ENCODE data around the gene MAML2. TPM values are rescaled to one million over a fixed set of nuclear protein-coding genes. Genes with fewer than 3 reads are reported as not detected.

The MAML2 gene
- total and polyA plus RNA-seq, 9 of the 15 experiments (the other 6 are each of a cell fraction or from before 2014, with no cell fraction given), result 0.79 to 6.8 (median 4.8) TPM

GRCh38 chr11:96103102-96103501 lies 239.9 kb downstream of the MAML2 start (continued):
- peak; percentile 51; the same call in 1 of the 2 replicates for TF ChIP-seq EHMT2 (IDR thresholded peaks at IDR 0.05)
- TF ChIP-seq, protein P1, sequence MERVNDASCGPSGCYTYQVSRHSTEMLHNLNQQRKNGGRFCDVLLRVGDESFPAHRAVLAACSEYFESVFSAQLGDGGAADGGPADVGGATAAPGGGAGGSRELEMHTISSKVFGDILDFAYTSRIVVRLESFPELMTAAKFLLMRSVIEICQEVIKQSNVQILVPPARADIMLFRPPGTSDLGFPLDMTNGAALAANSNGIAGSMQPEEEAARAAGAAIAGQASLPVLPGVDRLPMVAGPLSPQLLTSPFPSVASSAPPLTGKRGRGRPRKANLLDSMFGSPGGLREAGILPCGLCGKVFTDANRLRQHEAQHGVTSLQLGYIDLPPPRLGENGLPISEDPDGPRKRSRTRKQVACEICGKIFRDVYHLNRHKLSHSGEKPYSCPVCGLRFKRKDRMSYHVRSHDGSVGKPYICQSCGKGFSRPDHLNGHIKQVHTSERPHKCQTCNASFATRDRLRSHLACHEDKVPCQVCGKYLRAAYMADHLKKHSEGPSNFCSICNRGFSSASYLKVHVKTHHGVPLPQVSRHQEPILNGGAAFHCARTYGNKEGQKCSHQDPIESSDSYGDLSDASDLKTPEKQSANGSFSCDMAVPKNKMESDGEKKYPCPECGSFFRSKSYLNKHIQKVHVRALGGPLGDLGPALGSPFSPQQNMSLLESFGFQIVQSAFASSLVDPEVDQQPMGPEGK (CRISPR knock-in tag; IDR thresholded peaks at IDR 0.05; ENCODE audit: borderline replicate concordance), result no peak
- 0 out of 2 replicates have a peak, but pooled peaks have one; percentile 30 for TF ChIP-seq SOX6 (IDR thresholded peaks at IDR 0.05)
- TF ChIP-seq SMARCA4 (IDR thresholded peaks at IDR 0.05), result peak; percentile 42; the same call in 1 of the 2 replicates
- no peak for TF ChIP-seq ZNF232 (CRISPR knock-in tag; IDR thresholded peaks at IDR 0.05)
- peak; percentile 77 for TF ChIP-seq FOSL1 (tag; conservative IDR thresholded peaks at IDR 0.05)
- no peak for TF ChIP-seq BCOR (IDR thresholded peaks at IDR 0.05)
- no peak for TF ChIP-seq RBM17 (IDR thresholded peaks at IDR 0.05; ENCODE audit: borderline replicate concordance, low read depth, low read length)
- TF ChIP-seq PTBP1 (IDR thresholded peaks at IDR 0.05; ENCODE audit: low read depth, low read length), result no peak
- no peak for TF ChIP-seq TSC22D4 (tag; IDR thresholded peaks at IDR 0.05)
- no peak for TF ChIP-seq ZNF77 (CRISPR knock-in tag; IDR thresholded peaks at IDR 0.05)
- TF ChIP-seq PKNOX1 (IDR thresholded peaks at IDR 0.05), result 0 out of 2 replicates have a peak, but pooled peaks have one; percentile 18
- no peak for TF ChIP-seq XRCC5 (IDR thresholded peaks at IDR 0.05; ENCODE audit: low read depth, low read length)
- TF ChIP-seq ZFPM2 (CRISPR knock-in tag; IDR thresholded peaks at IDR 0.05), result no peak
- peak; percentile 20; the same call in 1 of the 2 replicates for TF ChIP-seq CBFA2T2 (conservative IDR thresholded peaks at IDR 0.05)
- TF ChIP-seq ETV6 (IDR thresholded peaks at IDR 0.05; ENCODE audit: borderline replicate concordance in 1 of 2, low read depth in 2 of 2, low read length in 1 of 2), result no peak
- no peak for TF ChIP-seq ETV6 (CRISPR knock-in tag; IDR thresholded peaks at IDR 0.05; ENCODE audit: borderline replicate concordance)
- TF ChIP-seq RBM15 (IDR thresholded peaks at IDR 0.05; ENCODE audit: insufficient read depth, low read length), result no peak
- TF ChIP-seq HNRNPLL (IDR thresholded peaks at IDR 0.05; ENCODE audit: low read depth, low read length, poor library complexity, severe bottlenecking), result no peak
- TF ChIP-seq TCF3 (CRISPR knock-in tag; IDR thresholded peaks at IDR 0.05), result peak; percentile 59
- TF ChIP-seq RCOR1 (IDR thresholded peaks at IDR 0.05; ENCODE audit: borderline replicate concordance in 1 of 2, low read depth in 2 of 2, low read length in 2 of 2), result peak in 1 of 2 experiments; percentile 64; a peak in 1 of 4 replicates
- TF ChIP-seq TBL1XR1 (IDR thresholded peaks at IDR 0.05; ENCODE audit: low read length in 2 of 2), result 0 out of 4 replicates have a peak, but pooled peaks of 1 of the 2 experiments have one; percentile 12
- no peak for TF ChIP-seq GABPA (tag; conservative IDR thresholded peaks at IDR 0.05; ENCODE audit: low read depth)
- TF ChIP-seq ZBTB33 (CRISPR knock-in tag; IDR thresholded peaks at IDR 0.05), result no peak
- no peak for TF ChIP-seq GATA2 (CRISPR knock-in tag; IDR thresholded peaks at IDR 0.05)
- no peak for TF ChIP-seq CHD4 (IDR thresholded peaks at IDR 0.05; ENCODE audit: insufficient read depth, insufficient replicate concordance, low read depth, low read length, poor library complexity, severe bottlenecking)
- TF ChIP-seq GATAD2A (IDR thresholded peaks at IDR 0.05), result no peak

All from K562 (cell line).